Body of pancreas (tissue), 4 donors: Measurements from ENCODE around the gene SECTM1. TPM values are rescaled to one million over a fixed set of nuclear protein-coding genes. Genes with fewer than 3 reads are reported as not detected.

Experiments
- ATAC-seq: fragments of 150-250 bp; one replicate; pipeline ENCODE4 v1.9.1; 2016
- DNase-seq, 4 donors: peaks; one replicate each; pipeline ENCODE4 v3.0.0-alpha.2; 2019
- H3K27ac ChIP-seq, 4 donors: fragments of 200-600 bp; sonication (generic); 1 replicate in 3 of 4; 2 replicates in 1 of 4; pipeline versions ENCODE4 v1.5.1 to v1.6.1; 2016 to 2019; ENCODE audit warnings: mild to moderate bottlenecking in 1 of 4, mixed read lengths in 1 of 4, moderate library complexity in 1 of 4
- H3K27me3 ChIP-seq, 2 donors: fragments of 200-600 bp; sonication (generic); one replicate each; pipeline ENCODE4 v1.6.0; 2016; ENCODE audit warnings: mild to moderate bottlenecking in 1 of 2
- H3K36me3 ChIP-seq, 2 donors: fragments of 200-600 bp; sonication (generic); replicated peaks in 1 of 2; 2 replicates each; pipeline ENCODE4 v1.5.1; 2016; ENCODE audit warnings: low read depth in 2 of 2; ENCODE audit not compliant: insufficient read depth in 1 of 2
- H3K4me1 ChIP-seq: fragments of 200-600 bp; sonication (generic); one replicate; pipeline ENCODE4 v1.6.0; 2016
- H3K4me3 ChIP-seq, 2 donors: fragments of 200-600 bp; sonication (generic); 1 replicate in 1 of 2; 2 replicates in 1 of 2; pipeline ENCODE4 v1.5.1; 2016 to 2019
- H3K9me3 ChIP-seq, 3 donors: fragments of 200-600 bp; sonication (generic); 1 replicate in 2 of 3; 2 replicates in 1 of 3; pipeline ENCODE4 v1.5.1; 2016
- POLR2A ChIP-seq, 3 donors: fragments of 450-650 bp; IDR thresholded peaks; one replicate each; pipeline ENCODE4 v1.6.1; 2016; ENCODE audit warnings: antibody characterized with exemption in 3 of 3, mild to moderate bottlenecking in 2 of 3
- WGBS, 2 donors: methylation state at CpG; one replicate each; pipeline ENCODE4 v1.1.5; 2017; 5-methylcytosine and 5-hydroxymethylcytosine counted together
- intact Hi-C: fragments of 100-400 bp; cut with DNase I; formaldehyde crosslinking; loops from one replicate; pipeline ENCODE4 v1.15.1; 2023
- total RNA-seq, 2 donors: library from RNA; depleted of rRNA; stranded (reverse); fragments of >200 nt; gene quantifications; one replicate each; pipeline ENCODE4 v1.1.0, GENCODE V29; 2016
- TF ChIP-seq, protein P1 (sequence below), 7 experiments: fragments of 450-650 bp in 4 of 7; fragments of 200-600 bp in 3 of 7; sonication (generic) in 3 of 7; IDR thresholded peaks; one replicate each; pipeline ENCODE4 v1.5.1; 2016 to 2019; ENCODE audit warnings: antibody characterized with exemption in 7 of 7

Gene SECTM1
- total RNA-seq, 2 donors from 2014 or later = 5.4 to 6.3 TPM

DNA sequence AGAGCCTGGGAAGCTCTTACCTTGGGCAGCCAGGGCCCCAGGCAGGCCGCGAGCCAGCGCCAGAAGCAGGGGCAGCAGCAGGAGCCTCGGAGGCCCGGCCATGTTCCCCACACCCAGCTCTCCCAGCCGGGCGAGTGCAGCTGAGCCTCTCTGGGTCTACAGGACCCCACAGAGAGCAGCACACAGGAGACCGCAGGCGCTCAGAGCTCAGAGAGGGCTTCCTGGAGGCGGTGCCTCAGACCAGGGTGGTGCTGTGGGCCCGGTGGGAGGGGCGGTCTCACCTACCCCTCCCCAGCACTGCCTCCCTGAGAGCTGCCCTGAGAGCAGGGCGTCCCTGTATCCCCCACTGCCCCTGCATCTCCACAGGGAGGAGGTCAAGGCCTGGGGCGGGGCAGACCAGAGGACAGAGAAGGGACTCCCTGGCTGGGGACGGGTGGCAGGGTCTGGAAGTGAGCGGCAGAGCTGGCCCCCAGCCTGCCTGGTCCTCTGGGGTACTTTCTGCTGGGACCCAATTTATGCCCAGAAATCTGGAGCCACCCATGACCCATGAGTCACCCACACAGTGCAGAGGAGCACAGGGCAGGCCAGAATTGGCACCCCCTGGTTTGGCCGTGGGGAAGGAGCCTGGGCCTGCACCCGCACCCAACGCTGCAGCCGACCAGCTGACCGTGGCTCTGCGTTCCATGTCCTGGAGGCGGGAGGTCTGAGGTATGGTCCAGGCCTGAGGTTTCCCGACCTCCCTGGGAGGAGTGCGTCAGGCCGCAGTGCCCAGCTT lies 16.0 kb downstream of the SECTM1 start, which contains the start of gene CD7:
Gene CD7, minus strand, starts transcription at position 215 of the 775 bp plus-strand sequence. Its CDS starts 113 bp downstream, at position 102.
- DNase-seq (no peak), ATAC-seq (no peak)
- Histone ChIP-seq H3K4me3 (no peak within 1 kb of the TSS), H3K27ac (no peak within 1 kb of the TSS), H3K27me3 (no peaks in the 10 kb centered on the region), H3K4me1 (peaks cover 7% of the 10 kb centered on the region), H3K36me3 (no peaks in the 10 kb centered on the region), H3K9me3 (no peaks in the 10 kb centered on the region)
- 89 to 91% methylated on average over 11 to 19 of the region's 26 CpGs for WGBS, 2 donors
- TF ChIP-seq, protein P1, sequence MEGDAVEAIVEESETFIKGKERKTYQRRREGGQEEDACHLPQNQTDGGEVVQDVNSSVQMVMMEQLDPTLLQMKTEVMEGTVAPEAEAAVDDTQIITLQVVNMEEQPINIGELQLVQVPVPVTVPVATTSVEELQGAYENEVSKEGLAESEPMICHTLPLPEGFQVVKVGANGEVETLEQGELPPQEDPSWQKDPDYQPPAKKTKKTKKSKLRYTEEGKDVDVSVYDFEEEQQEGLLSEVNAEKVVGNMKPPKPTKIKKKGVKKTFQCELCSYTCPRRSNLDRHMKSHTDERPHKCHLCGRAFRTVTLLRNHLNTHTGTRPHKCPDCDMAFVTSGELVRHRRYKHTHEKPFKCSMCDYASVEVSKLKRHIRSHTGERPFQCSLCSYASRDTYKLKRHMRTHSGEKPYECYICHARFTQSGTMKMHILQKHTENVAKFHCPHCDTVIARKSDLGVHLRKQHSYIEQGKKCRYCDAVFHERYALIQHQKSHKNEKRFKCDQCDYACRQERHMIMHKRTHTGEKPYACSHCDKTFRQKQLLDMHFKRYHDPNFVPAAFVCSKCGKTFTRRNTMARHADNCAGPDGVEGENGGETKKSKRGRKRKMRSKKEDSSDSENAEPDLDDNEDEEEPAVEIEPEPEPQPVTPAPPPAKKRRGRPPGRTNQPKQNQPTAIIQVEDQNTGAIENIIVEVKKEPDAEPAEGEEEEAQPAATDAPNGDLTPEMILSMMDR (IDR thresholded peaks at IDR 0.05) = no peak
- no peak for TF ChIP-seq POLR2A (IDR thresholded peaks at IDR 0.05)
- intact Hi-C loops = no loop called here

DNA sequence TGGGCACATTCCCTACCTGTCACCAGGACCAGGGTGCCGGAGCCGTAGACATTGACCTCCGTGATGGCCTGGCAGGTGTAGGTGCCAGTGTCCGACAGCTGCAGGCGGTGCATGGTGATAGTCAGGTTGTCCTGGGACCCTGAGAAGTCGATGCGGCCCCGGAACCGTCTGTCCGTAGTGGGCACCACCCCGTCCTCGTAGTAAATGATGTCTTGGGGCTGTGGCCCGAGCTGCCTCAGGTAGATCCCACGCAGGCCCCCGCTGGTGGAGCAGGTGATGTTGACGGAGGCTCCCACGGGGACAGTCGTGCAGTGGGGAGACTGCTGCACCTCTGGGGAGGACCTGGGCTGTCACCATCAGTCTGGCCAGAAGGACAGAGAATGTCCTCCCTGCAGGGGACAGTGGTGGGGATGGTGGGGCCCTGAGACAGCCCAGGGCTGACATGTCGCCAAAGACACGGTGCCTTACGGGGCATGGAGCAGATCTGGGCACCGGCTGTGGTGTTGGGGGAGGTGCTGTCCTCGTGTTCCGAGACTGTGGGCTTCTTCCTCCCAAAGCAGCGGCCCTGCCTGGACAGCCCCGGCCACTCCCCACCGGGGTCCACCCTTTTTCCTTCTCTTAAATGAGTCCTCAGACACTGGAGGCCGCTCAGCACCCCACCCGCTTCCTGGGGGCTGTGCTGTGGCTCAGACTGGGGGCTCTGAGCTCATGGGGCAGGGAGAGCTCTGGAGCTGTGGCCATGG lies 16.7 kb downstream of the SECTM1 start:
- no peak for ATAC-seq
- DNase-seq = no peak
- H3K9me3 ChIP-seq = no peaks in the 10 kb centered on the region
- H3K4me3 ChIP-seq = no peak overlapping the region
- intact Hi-C loops = no loop called here
- 71 to 74% methylated on average over 14 to 23 of the region's 29 CpGs for WGBS, 2 donors
- H3K36me3 ChIP-seq = no peaks in the 10 kb centered on the region
- TF ChIP-seq, protein P1 (IDR thresholded peaks at IDR 0.05) = no peak
- no peak for TF ChIP-seq POLR2A (IDR thresholded peaks at IDR 0.05)
- peaks cover 7% of the 10 kb centered on the region for H3K4me1 ChIP-seq
- no peaks in the 10 kb centered on the region for H3K27me3 ChIP-seq
- no peak overlapping the region for H3K27ac ChIP-seq

- Histone ChIP-seq H3K9me3 (no peaks in the 10 kb centered on the region), H3K4me3 (no peak overlapping the region), H3K4me1 (no peaks in the 10 kb centered on the region), H3K36me3 (no peaks in the 10 kb centered on the region), H3K27ac (no peak overlapping the region), H3K27me3 (no peaks in the 10 kb centered on the region)
- DNase-seq (no peak), ATAC-seq (peak; percentile 19)
- WGBS, 2 donors = 20 to 26% methylated on average over 26 to 36 of the region's 36 CpGs
- no peak for TF ChIP-seq POLR2A (IDR thresholded peaks at IDR 0.05)
- TF ChIP-seq, protein P1 (IDR thresholded peaks at IDR 0.05) = no peak
- intact Hi-C loops = no loop called here
Measured at GRCh38 chr17:82315703-82316358, 17.7 kb downstream of the SECTM1 start.

- WGBS, 2 donors = 50 to 63% methylated on average over 14 to 32 of the region's 32 CpGs
Measured at GRCh38 chr17:82314727-82315605, 18.6 kb downstream of the SECTM1 start.

More at GRCh38 chr17:82314727-82315605, 18.6 kb downstream of the SECTM1 start:
- no peak overlapping the region for H3K4me3 ChIP-seq
- H3K4me1 ChIP-seq = no peaks in the 10 kb centered on the region
- intact Hi-C loops = no loop called here
- TF ChIP-seq, protein P1 (IDR thresholded peaks at IDR 0.05) = no peak
- no peak for TF ChIP-seq POLR2A (IDR thresholded peaks at IDR 0.05)
- DNase-seq (no peak), ATAC-seq (no peak)
- H3K36me3 ChIP-seq = no peaks in the 10 kb centered on the region
- H3K9me3 ChIP-seq = no peaks in the 10 kb centered on the region
- no peak overlapping the region for H3K27ac ChIP-seq
- no peaks in the 10 kb centered on the region for H3K27me3 ChIP-seq
